ENCODE results near the gene FOXP2.

The FOXP2 gene

GRCh38 chr7:114530057-114530611 lies 115.5 kb downstream of the FOXP2 start (continued):
- TF ChIP-seq ZNF513 (tag by site-specific recombination; IDR thresholded peaks at IDR 0.05) = peak; percentile 69
- TF ChIP-seq ZNF561 (tag by site-specific recombination; IDR thresholded peaks at IDR 0.05; ENCODE audit: borderline replicate concordance) = peak; percentile 82
- TF ChIP-seq SP7 (tag by site-specific recombination; IDR thresholded peaks at IDR 0.05) = peak; percentile 91
- TF ChIP-seq ZNF664 (tag by site-specific recombination; IDR thresholded peaks at IDR 0.05) = peak; percentile 66; the same call in 1 of the 2 replicates
- peak; percentile 97 for TF ChIP-seq TCF7L2 (IDR thresholded peaks at IDR 0.05; ENCODE audit: borderline replicate concordance, low read depth, low read length)
- peak; percentile 88 for TF ChIP-seq ZNF629 (tag by site-specific recombination; IDR thresholded peaks at IDR 0.05)
- 0 out of 2 replicates have a peak, but pooled peaks have one; percentile 57 for TF ChIP-seq ZNF391 (tag by site-specific recombination; IDR thresholded peaks at IDR 0.05; ENCODE audit: borderline replicate concordance, low read depth)
- TF ChIP-seq SCRT1 (tag by site-specific recombination; IDR thresholded peaks at IDR 0.05; ENCODE audit: borderline replicate concordance) = peak; percentile 98
- no peak for TF ChIP-seq ZNF404 (tag by site-specific recombination; IDR thresholded peaks at IDR 0.05)
- peak; percentile 75 for TF ChIP-seq PRDM4 (tag by site-specific recombination; IDR thresholded peaks at IDR 0.05)
- TF ChIP-seq ZNF596 (tag by site-specific recombination; IDR thresholded peaks at IDR 0.05) = peak; percentile 67
- TF ChIP-seq PRDM6 (tag by site-specific recombination; IDR thresholded peaks at IDR 0.05) = peak; percentile 100
- TF ChIP-seq ZBTB26 (tag by site-specific recombination; optimal IDR thresholded peaks at IDR 0.05) = no peak
- peak; percentile 66 for TF ChIP-seq ZNF18 (tag by site-specific recombination; IDR thresholded peaks at IDR 0.05)
- TF ChIP-seq ZNF19 (tag by site-specific recombination; IDR thresholded peaks at IDR 0.05; ENCODE audit: low read depth) = 0 out of 2 replicates have a peak, but pooled peaks have one; percentile 18
- no peak for TF ChIP-seq ZNF777 (tag by site-specific recombination; IDR thresholded peaks at IDR 0.05; ENCODE audit: borderline replicate concordance)
- peak; percentile 90 for TF ChIP-seq HIC1 (tag by site-specific recombination; IDR thresholded peaks at IDR 0.05)
- peak; percentile 71; the same call in 1 of the 2 replicates for TF ChIP-seq ZBTB21 (tag by site-specific recombination; IDR thresholded peaks at IDR 0.05)
- TF ChIP-seq ZNF558 (tag by site-specific recombination; IDR thresholded peaks at IDR 0.05) = peak; percentile 67
- TF ChIP-seq ZNF600 (tag by site-specific recombination; IDR thresholded peaks at IDR 0.05) = peak; percentile 47; the same call in 1 of the 2 replicates
- peak; percentile 39; the same call in 1 of the 2 replicates for TF ChIP-seq ZNF146 (tag by site-specific recombination; IDR thresholded peaks at IDR 0.05)
- no peak for TF ChIP-seq PBX3 (CRISPR knock-in tag; IDR thresholded peaks at IDR 0.05)
- peak; percentile 66; the same call in 1 of the 2 replicates for TF ChIP-seq ZNF10 (tag by site-specific recombination; IDR thresholded peaks at IDR 0.05)
- TF ChIP-seq ZNF449 (tag by site-specific recombination; IDR thresholded peaks at IDR 0.05) = peak; percentile 69
- TF ChIP-seq ZNF366 (tag by site-specific recombination; conservative IDR thresholded peaks at IDR 0.05) = peak; percentile 95
- peak; percentile 88; the same call in 1 of the 2 replicates for TF ChIP-seq ZSCAN30 (tag by site-specific recombination; IDR thresholded peaks at IDR 0.05)

All from HEK293 (cell line).